Suprapubic skin (tissue), 4 donors: ENCODE results near the gene DHDH. TPM values are rescaled to one million over a fixed set of nuclear protein-coding genes. Genes with fewer than 3 reads are reported as not detected.

ENCODE experiments used
- DNase-seq, 2 donors: peaks; one replicate each; pipeline ENCODE4 v3.0.0-alpha.2; 2019; ENCODE audit warnings: low spot score in 2 of 2
- H3K27ac ChIP-seq: fragments of 200-600 bp; sonication (generic); one replicate; pipeline ENCODE4 v1.5.1; 2019
- H3K27me3 ChIP-seq: fragments of 200-600 bp; sonication (generic); one replicate; pipeline ENCODE4 v1.5.1; 2019
- H3K36me3 ChIP-seq: fragments of 200-600 bp; sonication (generic); one replicate; pipeline ENCODE4 v1.5.1; 2019
- H3K4me1 ChIP-seq: fragments of 200-600 bp; sonication (generic); one replicate; pipeline ENCODE4 v1.5.1; 2019
- H3K4me3 ChIP-seq: fragments of 200-600 bp; sonication (generic); one replicate; pipeline ENCODE4 v1.5.1; 2019; ENCODE audit warnings: mild to moderate bottlenecking
- H3K9me3 ChIP-seq: fragments of 200-600 bp; sonication (generic); one replicate; pipeline ENCODE4 v1.5.1; 2019
- CTCF ChIP-seq, 2 donors: fragments of 200-600 bp in 1 of 2; fragments of 450-650 bp in 1 of 2; sonication (generic) in 1 of 2; IDR thresholded peaks; one replicate each; pipeline ENCODE4 v1.5.1; 2016 to 2019; ENCODE audit warnings: antibody characterized with exemption in 2 of 2, mild to moderate bottlenecking in 1 of 2, moderate library complexity in 1 of 2
- EP300 ChIP-seq: sonication (generic); formaldehyde crosslinking; IDR thresholded peaks from one replicate; pipeline ENCODE4 v1.6.1; 2017; ENCODE audit warnings: antibody characterized with exemption
- POLR2A ChIP-seq, 2 donors: fragments of 450-650 bp; IDR thresholded peaks; one replicate each; pipeline ENCODE4 v1.6.1; 2017; ENCODE audit warnings: antibody characterized with exemption in 2 of 2, mild to moderate bottlenecking in 2 of 2, moderate library complexity in 2 of 2
- POLR2AphosphoS5 ChIP-seq, 3 donors: sonication (generic); formaldehyde crosslinking; IDR thresholded peaks; one replicate each; pipeline ENCODE4 v1.6.1; 2017; ENCODE audit warnings: antibody characterized with exemption in 3 of 3
- WGBS: methylation state at CpG from one replicate; pipeline ENCODE4 v1.1.5; 2018; 5-methylcytosine and 5-hydroxymethylcytosine counted together
- total RNA-seq, 4 donors: library from RNA; depleted of rRNA; stranded (reverse); fragments of >200 nt; gene quantifications; one replicate each; pipeline ENCODE4 v1.1.0, GENCODE V29; 2016

DHDH gene
- total RNA-seq, 4 donors from 2014 or later: 0.59 TPM; not detected in 3

GRCh38 chr19:48966541-48967345, 33.2 kb downstream of the DHDH start:
- Histone ChIP-seq H3K27me3 (no peaks in the 10 kb centered on the region), H3K4me3 (peak overlapping the region; percentile 69), H3K9me3 (no peaks in the 10 kb centered on the region), H3K27ac (no peak overlapping the region), H3K36me3 (peaks cover 41% of the 10 kb centered on the region), H3K4me1 (peaks cover 57% of the 10 kb centered on the region)
- WGBS: 71% methylated on average over 10 of the region's 10 CpGs
- no peak for TF ChIP-seq POLR2AphosphoS5 (IDR thresholded peaks at IDR 0.05)
- no peak for TF ChIP-seq CTCF (IDR thresholded peaks at IDR 0.05)
- TF ChIP-seq POLR2A (IDR thresholded peaks at IDR 0.05): no peak
- no peak for TF ChIP-seq EP300
- no peak for DNase-seq

DNA sequence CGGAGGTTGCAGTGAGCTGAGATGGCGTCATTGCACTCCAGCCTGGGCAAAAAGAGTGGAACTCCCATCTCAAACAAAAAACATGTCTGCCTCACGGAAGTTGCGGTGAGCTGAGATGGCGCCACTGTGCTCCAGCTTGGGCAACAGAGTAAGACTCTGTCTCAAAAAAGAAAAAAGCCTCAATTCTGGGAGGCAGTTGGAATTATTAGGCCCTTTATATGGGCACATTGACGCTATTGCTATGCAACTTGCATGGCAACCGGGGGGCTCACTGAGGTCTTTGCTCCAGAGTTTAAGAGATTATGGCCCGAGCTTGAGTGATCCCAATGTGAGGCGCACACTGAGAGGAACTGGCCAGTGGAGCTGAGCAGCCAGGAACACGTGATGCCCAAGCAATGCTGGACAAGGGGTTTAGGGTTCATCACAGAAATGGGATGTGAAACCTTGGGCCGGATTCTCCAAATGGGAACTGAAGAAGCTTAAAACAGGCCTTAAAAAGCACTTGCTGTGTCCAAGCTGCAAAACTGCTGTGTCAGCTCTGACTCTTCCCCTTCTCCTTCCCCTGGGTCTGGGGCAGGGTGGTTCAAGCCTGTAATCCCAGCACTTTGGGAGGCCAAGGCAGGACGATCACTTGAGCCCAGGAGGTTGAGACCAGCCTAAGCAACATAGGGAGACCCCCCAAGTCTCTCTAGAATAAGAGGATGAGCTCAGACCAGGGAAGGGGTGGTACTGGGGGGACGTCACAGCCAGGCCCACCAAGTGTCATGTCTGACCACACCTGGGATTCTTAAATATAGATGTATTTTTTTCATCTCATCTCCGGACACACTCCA, 34.1 kb downstream of the DHDH start:
- WGBS: 80% methylated on average over 14 of the region's 14 CpGs
- Histone ChIP-seq H3K4me1 (peaks cover 55% of the 10 kb centered on the region), H3K9me3 (no peaks in the 10 kb centered on the region), H3K4me3 (peak overlapping the region; percentile 69), H3K27ac (peak overlapping the region; percentile 22), H3K27me3 (no peaks in the 10 kb centered on the region), H3K36me3 (peaks cover 47% of the 10 kb centered on the region)
- TF ChIP-seq POLR2A (IDR thresholded peaks at IDR 0.05) (no peak), CTCF (IDR thresholded peaks at IDR 0.05) (no peak), POLR2AphosphoS5 (IDR thresholded peaks at IDR 0.05) (peak in 1 of 3 donors; percentile 40), EP300 (no peak)
- no peak for DNase-seq

DNA sequence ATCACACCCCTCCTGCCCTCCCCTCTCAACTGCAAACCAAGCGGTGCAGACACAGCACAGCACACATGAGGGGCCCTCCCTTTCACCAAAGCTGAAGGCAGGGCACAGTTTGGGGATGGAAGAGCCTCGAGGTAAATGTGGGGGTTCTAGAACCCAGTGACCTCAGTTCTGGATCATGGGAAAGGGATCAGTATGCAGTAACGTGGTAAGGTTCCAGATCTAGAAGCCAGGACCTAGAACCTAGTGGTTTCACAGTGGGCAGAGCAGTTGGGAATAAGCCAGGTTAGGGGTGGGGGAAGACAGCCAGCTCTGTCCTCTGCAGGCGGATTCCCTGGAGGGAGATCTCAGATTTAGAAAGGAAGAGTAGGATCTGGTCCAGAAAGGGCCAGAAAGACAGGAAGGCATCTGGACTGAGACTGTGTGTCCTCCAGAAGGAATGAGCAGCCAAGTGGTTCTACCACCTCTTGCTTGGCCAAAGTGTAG, 34.7 kb downstream of the DHDH start:
- DNase-seq: no peak
- Histone ChIP-seq H3K4me1 (peaks cover 48% of the 10 kb centered on the region), H3K27ac (peak overlapping the region; percentile 33), H3K36me3 (peaks cover 52% of the 10 kb centered on the region), H3K9me3 (no peaks in the 10 kb centered on the region), H3K27me3 (no peaks in the 10 kb centered on the region), H3K4me3 (no peak overlapping the region)
- TF ChIP-seq POLR2AphosphoS5 (IDR thresholded peaks at IDR 0.05): no peak
- 53% methylated on average over 4 of the region's 4 CpGs for WGBS

GRCh38 chr19:48968813-48969218, 35.3 kb downstream of the DHDH start:
- peaks cover 42% of the 10 kb centered on the region for H3K4me1 ChIP-seq
- DNase-seq: no peak
- TF ChIP-seq CTCF (IDR thresholded peaks at IDR 0.05) (no peak), POLR2AphosphoS5 (IDR thresholded peaks at IDR 0.05) (no peak), EP300 (no peak), POLR2A (IDR thresholded peaks at IDR 0.05) (no peak)
- peaks cover 56% of the 10 kb centered on the region for H3K36me3 ChIP-seq
- no peaks in the 10 kb centered on the region for H3K27me3 ChIP-seq
- peak overlapping the region; percentile 33 for H3K27ac ChIP-seq
- H3K4me3 ChIP-seq: no peak overlapping the region
- H3K9me3 ChIP-seq: no peaks in the 10 kb centered on the region
- 54% methylated on average over 10 of the region's 15 CpGs for WGBS

DNA sequence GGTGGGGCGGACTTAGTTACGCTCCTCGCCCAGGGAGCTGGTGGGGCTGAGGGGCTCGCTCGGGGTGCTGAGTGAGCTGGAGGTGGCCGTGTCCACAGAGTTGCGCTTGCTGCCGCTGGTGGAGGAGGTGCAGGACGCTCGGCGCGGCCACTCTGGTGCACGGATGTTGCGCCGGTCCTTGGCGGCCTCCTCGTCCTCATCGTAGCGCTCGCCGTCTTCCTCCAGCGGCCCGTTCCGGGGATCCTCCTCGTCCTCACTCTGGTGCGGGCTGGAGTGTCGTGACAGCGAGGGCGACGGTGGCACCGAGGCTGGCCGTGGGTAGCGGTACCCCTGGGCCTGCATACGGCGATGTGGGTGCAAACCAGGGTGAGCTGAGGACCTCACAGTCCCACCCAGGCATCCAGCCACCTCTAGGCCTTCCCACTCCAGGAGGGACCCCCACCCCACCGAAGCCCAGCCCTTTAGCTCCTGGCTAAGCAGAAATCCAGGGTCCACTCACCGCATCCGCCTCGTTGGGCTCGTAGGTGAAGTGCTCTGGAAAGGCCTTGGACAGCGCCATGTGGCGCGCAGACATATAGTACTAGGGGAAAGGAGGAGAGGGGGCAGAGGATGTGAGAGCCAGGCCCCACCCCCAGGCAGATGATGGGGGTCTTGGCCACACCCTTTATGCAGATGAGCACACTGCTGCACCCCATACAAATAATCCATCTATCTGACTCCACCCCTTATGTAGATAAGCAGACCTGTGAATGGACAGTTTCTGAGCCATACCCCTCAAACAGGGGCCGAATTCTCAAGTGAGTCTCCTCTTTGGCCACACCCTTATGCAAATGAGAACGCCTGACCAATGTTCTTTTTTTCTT, 36.0 kb downstream of the DHDH start:
- no peaks in the 10 kb centered on the region for H3K27me3 ChIP-seq
- no peak overlapping the region for H3K27ac ChIP-seq
- WGBS: 94% methylated on average over 45 of the region's 45 CpGs
- peaks cover 35% of the 10 kb centered on the region for H3K4me1 ChIP-seq
- TF ChIP-seq CTCF (IDR thresholded peaks at IDR 0.05) (no peak), POLR2A (IDR thresholded peaks at IDR 0.05) (no peak), EP300 (no peak), POLR2AphosphoS5 (IDR thresholded peaks at IDR 0.05) (no peak)
- no peak for DNase-seq
- no peak overlapping the region for H3K4me3 ChIP-seq
- H3K36me3 ChIP-seq: peaks cover 63% of the 10 kb centered on the region
- H3K9me3 ChIP-seq: no peaks in the 10 kb centered on the region
